ENCODE results near the gene TMEM59.

DNA sequence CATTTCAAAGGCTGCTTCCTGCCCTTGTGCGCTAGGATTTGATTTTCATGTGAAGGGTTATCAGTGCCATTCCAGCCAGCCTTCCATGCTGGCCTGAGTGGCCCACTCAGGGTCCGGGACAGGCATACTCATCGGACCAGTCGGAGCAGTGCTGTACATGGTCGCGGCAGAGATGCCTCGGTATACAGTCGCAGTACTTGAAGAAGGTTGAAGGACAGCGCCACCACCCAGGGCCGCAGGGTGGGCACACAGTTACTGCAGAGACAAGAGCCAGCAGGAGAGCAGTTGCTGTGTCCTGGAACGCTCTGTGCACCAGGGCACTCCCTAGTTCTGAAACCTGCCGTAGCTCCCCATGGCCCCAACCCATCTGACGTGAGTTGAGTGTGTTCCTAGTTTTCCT lies 44.1 kb downstream of the TMEM59 start:
- TF ChIP-seq, protein P1, sequence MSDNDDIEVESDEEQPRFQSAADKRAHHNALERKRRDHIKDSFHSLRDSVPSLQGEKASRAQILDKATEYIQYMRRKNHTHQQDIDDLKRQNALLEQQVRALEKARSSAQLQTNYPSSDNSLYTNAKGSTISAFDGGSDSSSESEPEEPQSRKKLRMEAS (IDR thresholded peaks at IDR 0.05), result no peak
- TF ChIP-seq POLR2AphosphoS5 (IDR thresholded peaks at IDR 0.05; ENCODE audit: low read depth, low read length) (no peak), POLR2A (IDR thresholded peaks at IDR 0.05; ENCODE audit: borderline replicate concordance, extremely low read depth, insufficient read depth, insufficient read length) (no peak), EZH2 (IDR thresholded peaks at IDR 0.05) (no peak), SIN3A (IDR thresholded peaks at IDR 0.05; ENCODE audit: low read depth) (no peak), ELF1 (IDR thresholded peaks at IDR 0.05; ENCODE audit: borderline replicate concordance, low read depth) (no peak), ZNF274 (IDR thresholded peaks at IDR 0.05; ENCODE audit: low read depth, low read length) (no peak)
- TF ChIP-seq, protein P2, sequence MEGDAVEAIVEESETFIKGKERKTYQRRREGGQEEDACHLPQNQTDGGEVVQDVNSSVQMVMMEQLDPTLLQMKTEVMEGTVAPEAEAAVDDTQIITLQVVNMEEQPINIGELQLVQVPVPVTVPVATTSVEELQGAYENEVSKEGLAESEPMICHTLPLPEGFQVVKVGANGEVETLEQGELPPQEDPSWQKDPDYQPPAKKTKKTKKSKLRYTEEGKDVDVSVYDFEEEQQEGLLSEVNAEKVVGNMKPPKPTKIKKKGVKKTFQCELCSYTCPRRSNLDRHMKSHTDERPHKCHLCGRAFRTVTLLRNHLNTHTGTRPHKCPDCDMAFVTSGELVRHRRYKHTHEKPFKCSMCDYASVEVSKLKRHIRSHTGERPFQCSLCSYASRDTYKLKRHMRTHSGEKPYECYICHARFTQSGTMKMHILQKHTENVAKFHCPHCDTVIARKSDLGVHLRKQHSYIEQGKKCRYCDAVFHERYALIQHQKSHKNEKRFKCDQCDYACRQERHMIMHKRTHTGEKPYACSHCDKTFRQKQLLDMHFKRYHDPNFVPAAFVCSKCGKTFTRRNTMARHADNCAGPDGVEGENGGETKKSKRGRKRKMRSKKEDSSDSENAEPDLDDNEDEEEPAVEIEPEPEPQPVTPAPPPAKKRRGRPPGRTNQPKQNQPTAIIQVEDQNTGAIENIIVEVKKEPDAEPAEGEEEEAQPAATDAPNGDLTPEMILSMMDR (IDR thresholded peaks at IDR 0.05 in 2 of 3, conservative IDR thresholded peaks at IDR 0.05 in 1 of 3; ENCODE audit: borderline replicate concordance in 1 of 3, insufficient read depth in 1 of 3, low read depth in 2 of 3, low read length in 2 of 3), result no peak
- TF ChIP-seq, protein P3, sequence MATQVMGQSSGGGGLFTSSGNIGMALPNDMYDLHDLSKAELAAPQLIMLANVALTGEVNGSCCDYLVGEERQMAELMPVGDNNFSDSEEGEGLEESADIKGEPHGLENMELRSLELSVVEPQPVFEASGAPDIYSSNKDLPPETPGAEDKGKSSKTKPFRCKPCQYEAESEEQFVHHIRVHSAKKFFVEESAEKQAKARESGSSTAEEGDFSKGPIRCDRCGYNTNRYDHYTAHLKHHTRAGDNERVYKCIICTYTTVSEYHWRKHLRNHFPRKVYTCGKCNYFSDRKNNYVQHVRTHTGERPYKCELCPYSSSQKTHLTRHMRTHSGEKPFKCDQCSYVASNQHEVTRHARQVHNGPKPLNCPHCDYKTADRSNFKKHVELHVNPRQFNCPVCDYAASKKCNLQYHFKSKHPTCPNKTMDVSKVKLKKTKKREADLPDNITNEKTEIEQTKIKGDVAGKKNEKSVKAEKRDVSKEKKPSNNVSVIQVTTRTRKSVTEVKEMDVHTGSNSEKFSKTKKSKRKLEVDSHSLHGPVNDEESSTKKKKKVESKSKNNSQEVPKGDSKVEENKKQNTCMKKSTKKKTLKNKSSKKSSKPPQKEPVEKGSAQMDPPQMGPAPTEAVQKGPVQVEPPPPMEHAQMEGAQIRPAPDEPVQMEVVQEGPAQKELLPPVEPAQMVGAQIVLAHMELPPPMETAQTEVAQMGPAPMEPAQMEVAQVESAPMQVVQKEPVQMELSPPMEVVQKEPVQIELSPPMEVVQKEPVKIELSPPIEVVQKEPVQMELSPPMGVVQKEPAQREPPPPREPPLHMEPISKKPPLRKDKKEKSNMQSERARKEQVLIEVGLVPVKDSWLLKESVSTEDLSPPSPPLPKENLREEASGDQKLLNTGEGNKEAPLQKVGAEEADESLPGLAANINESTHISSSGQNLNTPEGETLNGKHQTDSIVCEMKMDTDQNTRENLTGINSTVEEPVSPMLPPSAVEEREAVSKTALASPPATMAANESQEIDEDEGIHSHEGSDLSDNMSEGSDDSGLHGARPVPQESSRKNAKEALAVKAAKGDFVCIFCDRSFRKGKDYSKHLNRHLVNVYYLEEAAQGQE (IDR thresholded peaks at IDR 0.05; ENCODE audit: low read depth), result no peak
